Activated CD4-positive, CD25-positive, alpha-beta regulatory T cell treated with anti-CD3 and anti-CD28 coated beads, Interleukin-2, amount 50 U/mL, for 24 hours (primary cell): ENCODE results near the gene BRSK1.

Experiments used
- ATAC-seq, 2 donors: fragments of 150-1000 bp; cut with Tn5 transposase; one replicate each; pipeline ENCODE4 v1.10.0; 2021; ENCODE audit warnings: mild to moderate bottlenecking in 1 of 2, moderate library complexity in 1 of 2

Gene BRSK1

GRCh38 chr19:55354698-55355212, 71.0 kb downstream of the BRSK1 start, which contains the start of gene COX6B2:
TSS of gene COX6B2 (minus strand) at chr19:55354719. CDS start at chr19:55354521, 198 bp downstream.
- ATAC-seq: no peak

GRCh38 chr19:55355213-55355821, 71.5 kb downstream of the BRSK1 start:
- ATAC-seq: no peak

GRCh38 chr19:55358493-55358892, 74.7 kb downstream of the BRSK1 start:
- no peak for ATAC-seq

- ATAC-seq: no peak
Measured at GRCh38 chr19:55358943-55359908, 75.4 kb downstream of the BRSK1 start.

GRCh38 chr19:55360902-55361301, 77.1 kb downstream of the BRSK1 start:
- ATAC-seq: no peak
